HG02678 (cell line): ENCODE measurements around the gene SCGB3A1.

Experiments used
- ATAC-seq: cut with Tn5 transposase; IDR thresholded peaks from one replicate; pipeline ENCODE4 v1.9.1; 2021; ENCODE audit warnings: mild to moderate bottlenecking, moderate library complexity; ENCODE audit not compliant: unreplicated experiment

The SCGB3A1 gene

GRCh38 chr5:180590543-180591310, 572 bp downstream of the SCGB3A1 start:
- no peak for ATAC-seq

GRCh38 chr5:180589771-180590542, 1.3 kb downstream of the SCGB3A1 start:
- ATAC-seq: no peak

- ATAC-seq: no peak
Observed at GRCh38 chr5:180586870-180587269, 4.4 kb downstream of the SCGB3A1 start.

GRCh38 chr5:180586204-180586603, 5.1 kb downstream of the SCGB3A1 start:
- no peak for ATAC-seq

GRCh38 chr5:180583738-180584137, 7.6 kb downstream of the SCGB3A1 start:
- ATAC-seq: no peak

- ATAC-seq: no peak
Observed at GRCh38 chr5:180580681-180581080, 10.6 kb downstream of the SCGB3A1 start.

- ATAC-seq: no peak
Observed at GRCh38 chr5:180575571-180575970, 15.7 kb downstream of the SCGB3A1 start.

- ATAC-seq: no peak
Observed at GRCh38 chr5:180568914-180569313, 22.4 kb downstream of the SCGB3A1 start.

- no peak for ATAC-seq
Observed at GRCh38 chr5:180563994-180564393, 27.3 kb downstream of the SCGB3A1 start.

- no peak for ATAC-seq
Observed at GRCh38 chr5:180558232-180558631, 33.1 kb downstream of the SCGB3A1 start.

GRCh38 chr5:180557217-180557809, 34.0 kb downstream of the SCGB3A1 start:
- no peak for ATAC-seq

- no peak for ATAC-seq
Observed at GRCh38 chr5:180555168-180555921, 36.0 kb downstream of the SCGB3A1 start.

- ATAC-seq: no peak
Observed at GRCh38 chr5:180553530-180553929, 37.8 kb downstream of the SCGB3A1 start.

- no peak for ATAC-seq
Observed at GRCh38 chr5:180548563-180548962, 42.7 kb downstream of the SCGB3A1 start.

GRCh38 chr5:180545248-180545647, 46.1 kb downstream of the SCGB3A1 start:
- no peak for ATAC-seq

- no peak for ATAC-seq
Observed at GRCh38 chr5:180541710-180542109, 49.6 kb downstream of the SCGB3A1 start.
